HG02678 (cell line): ENCODE results near the gene ADAP1.

Experiments
- ATAC-seq: cut with Tn5 transposase; IDR thresholded peaks from one replicate; pipeline ENCODE4 v1.9.1; 2021; ENCODE audit warnings: mild to moderate bottlenecking, moderate library complexity; ENCODE audit not compliant: unreplicated experiment

The ADAP1 gene

DNA sequence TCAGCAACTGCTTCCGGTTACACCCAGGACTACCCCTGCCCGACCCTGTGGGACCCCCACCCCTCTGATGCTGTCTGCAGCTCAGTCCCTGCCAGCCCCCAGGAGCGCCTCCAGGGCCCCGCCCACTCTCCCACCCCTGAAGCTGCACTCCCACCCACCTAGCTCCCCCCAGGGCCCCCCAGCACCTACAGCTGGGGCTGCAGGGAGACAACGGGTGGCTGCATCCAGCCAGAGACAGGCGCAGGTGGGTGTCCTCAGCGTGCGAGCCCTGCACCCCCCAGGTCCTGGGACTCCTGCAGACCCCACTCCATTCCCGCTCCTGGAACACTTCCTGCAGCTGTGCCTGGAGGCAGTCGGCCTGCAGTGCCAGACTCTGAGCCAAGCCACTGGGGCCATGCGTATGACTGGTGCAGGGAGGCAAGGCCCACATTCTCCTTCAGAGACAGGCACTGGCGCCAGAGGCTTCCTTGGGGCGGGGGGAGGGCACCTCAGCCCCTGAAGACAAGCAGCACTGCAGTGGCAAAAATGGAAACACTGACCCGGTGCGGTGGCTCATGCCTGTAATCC is 34.6 kb upstream of the ADAP1 start:
- no peak for ATAC-seq

GRCh38 chr7:988426-988911 is 34.0 kb upstream of the ADAP1 start:
- no peak for ATAC-seq

DNA sequence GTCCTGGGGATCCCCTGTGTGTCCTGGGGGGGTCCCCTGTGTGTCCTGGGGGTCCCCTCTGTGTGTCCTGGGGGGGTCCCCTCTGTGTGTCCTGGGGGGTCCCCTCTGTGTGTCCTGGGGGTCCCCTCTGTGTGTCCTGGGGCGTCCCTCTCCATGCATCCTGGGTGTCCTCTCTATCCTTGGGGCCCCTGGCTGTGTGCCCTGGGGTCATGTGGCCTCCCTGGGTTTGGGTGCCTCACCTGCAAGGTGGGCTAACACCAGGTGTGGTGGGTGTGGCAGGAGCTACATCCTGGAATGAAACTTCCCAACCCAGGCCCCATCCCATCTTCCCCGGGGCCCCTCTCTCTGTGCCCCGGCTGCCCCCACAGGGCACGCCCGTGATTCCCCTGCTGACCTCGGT is 33.4 kb upstream of the ADAP1 start:
- no peak for ATAC-seq

GRCh38 chr7:986766-987751 is 32.6 kb upstream of the ADAP1 start:
- no peak for ATAC-seq

DNA sequence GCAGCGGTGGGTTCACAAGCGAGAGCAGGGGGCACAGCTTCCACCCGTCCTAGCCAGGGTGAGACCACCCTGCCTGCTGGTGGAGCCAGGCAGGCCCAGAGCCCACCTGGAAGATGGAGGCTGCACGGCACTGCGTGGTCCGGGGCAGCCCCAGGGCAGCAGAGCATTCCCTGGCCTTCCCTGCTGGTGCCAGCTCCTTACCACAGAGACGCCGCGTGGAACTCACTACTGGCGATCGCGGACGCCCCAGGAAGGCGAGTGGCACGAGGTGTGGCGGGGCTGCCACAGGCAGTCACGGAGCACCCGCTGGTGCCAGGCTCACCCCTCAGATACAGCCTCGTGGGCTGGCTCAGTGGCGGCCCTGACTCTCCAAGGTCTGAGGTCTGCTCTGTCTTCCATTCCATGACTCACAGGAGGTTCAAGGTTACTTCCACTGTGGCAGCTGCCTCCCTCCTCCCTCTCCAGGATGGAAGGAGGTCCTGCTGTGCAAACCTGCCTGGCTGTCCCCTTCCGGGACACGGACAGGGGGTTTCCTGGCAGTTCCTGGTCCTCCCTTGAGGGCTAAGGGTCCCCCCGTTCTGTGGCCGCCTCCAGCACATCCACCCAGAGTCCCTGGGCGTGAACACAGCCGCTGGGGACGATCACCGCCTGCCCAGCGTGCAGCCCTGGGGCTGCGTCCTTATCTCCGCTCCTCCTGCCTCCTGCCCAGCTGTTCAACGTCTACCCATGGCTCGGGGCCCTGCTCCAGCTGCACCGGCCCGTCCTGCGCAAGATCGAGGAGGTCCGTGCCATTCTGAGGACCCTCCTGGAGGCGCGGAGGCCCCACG is 31.6 kb upstream of the ADAP1 start:
- no peak for ATAC-seq

DNA sequence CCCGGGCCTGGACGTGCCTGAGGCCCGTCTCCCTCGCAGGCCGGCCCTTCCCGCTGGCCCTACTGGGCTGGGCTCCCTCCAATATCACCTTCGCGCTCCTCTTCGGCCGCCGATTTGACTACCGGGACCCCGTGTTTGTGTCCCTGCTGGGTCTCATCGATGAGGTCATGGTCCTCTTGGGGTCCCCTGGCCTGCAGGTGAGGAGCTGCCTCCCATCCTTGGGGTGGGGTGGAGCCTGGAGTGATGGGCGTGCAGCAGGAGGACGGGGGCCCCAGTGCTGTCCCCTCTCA is 30.6 kb upstream of the ADAP1 start:
- ATAC-seq = no peak

DNA sequence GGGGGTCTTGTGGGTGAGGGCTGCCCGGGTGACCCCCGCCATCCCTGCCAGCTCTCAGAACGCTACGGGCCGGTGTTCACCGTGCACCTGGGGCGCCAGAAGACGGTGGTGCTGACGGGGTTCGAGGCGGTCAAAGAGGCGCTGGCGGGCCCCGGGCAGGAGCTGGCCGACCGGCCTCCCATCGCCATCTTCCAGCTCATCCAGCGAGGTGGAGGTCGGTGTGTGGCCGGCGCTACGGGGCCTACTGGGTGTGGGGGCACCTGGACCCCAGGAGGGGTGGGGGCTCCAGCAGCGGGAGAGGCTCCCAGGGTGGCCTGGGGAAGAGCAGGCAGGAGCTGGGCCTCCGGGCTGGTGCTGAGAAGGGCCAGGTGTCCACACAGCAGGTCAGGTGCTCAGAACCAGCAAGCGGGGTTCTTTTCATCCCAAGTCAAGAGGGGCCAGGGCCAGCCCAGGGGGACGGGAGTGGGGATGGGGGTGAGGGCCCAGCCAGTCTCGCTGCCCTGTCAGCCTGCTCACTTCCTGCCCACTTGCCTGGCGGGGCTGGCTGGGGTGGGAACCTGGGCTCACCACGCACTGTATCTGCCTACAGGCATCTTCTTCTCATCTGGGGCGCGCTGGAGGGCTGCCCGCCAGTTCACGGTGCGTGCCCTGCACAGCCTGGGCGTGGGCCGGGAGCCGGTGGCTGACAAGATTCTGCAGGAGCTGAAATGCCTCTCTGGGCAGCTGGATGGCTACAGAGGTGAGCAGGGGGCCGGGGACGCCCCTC is 30.1 kb upstream of the ADAP1 start:
- no peak for ATAC-seq

- ATAC-seq = no peak
Measured at GRCh38 chr7:983616-984071, 29.2 kb upstream of the ADAP1 start.

DNA sequence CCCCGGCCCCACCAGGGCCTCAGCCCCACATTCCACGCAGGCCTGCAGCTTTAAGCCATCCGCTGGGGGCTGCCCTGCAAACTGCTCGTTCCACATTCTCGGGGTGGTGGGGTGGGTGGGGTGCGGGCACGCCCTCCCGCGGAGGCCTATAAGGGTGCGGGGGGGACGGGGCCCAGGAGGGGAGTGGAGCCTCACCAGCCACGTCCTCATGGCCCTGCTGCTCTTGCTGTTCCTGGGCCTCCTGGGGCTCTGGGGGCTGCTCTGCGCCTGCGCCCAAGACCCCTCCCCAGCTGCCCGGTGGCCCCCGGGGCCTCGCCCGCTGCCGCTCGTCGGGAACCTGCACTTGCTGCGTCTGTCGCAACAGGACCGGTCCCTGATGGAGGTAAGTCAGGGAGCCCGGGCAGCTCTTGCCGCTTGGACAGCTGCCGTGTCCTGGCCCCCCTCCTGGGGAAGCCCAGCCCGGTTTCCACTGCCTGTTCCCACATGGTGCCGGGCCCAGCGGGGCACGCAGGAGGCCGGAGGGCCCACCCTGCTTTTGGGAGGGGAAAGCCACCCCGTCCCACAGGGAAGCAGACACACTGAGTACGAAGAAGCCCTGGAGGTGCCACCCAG is 28.6 kb upstream of the ADAP1 start, which contains the start of gene CYP2W1:
Gene CYP2W1, plus strand, starts transcription at position 178 of the 612 bp plus-strand sequence. Its CDS starts 31 bp downstream, at position 209.
- no peak for ATAC-seq

GRCh38 chr7:982511-983003 is 28.1 kb upstream of the ADAP1 start:
- ATAC-seq = no peak

- no peak for ATAC-seq
Measured at GRCh38 chr7:981793-982510, 27.5 kb upstream of the ADAP1 start.

GRCh38 chr7:979886-980571 is 25.5 kb upstream of the ADAP1 start:
- ATAC-seq = no peak

DNA sequence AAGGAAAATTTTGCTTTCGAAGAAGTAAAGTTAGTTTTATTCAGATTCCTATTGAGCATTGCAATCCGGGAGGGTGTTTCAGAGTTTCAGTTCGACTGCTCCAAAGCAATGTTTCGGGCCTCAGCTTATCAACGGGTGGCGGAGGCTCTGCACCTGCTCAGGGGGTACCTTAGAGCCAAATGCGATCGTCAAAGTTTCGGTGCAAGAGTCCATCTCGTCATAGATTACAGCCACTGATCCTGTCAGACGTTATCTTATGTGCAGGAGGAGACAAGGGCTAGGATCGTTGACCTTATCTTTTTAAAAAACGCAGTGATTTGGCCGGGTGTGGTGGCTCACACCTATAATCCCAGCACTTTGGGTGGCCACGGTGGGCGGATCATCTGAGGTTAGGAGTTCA is 24.7 kb upstream of the ADAP1 start:
- no peak for ATAC-seq

DNA sequence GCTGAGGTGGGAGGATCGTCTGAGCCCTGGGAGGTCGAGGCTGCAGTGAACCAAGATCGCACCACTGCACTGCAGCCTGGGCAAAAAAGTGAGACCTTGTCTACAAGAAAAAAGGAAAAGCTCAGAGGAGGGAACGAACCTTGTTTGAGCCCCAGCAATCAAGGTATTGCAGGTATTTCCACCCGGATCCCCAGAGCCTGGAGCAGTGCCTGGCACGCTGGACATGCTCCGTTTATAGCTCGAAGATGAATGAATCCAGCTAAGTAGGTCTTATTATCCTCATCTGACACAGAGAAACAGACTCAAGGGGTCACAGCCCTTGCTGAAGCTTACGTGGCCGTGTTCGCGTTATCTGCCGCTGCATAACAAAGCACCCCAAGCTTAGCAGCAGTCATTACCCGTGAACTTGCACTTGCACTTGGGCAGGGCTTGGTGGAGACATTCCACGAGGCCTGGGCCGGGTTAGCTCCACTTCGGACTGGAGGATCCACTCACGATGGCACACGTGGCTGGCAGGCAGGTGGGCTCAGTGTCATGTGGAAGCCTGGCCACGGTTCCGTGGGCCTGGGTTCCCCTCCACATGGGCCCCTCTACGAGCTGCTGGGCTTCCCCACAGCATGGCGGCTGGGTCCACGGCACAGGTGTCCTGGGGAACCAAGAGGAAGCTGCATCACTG is 24.1 kb upstream of the ADAP1 start:
- no peak for ATAC-seq

- ATAC-seq = no peak
Measured at GRCh38 chr7:978049-978346, 23.5 kb upstream of the ADAP1 start.

DNA sequence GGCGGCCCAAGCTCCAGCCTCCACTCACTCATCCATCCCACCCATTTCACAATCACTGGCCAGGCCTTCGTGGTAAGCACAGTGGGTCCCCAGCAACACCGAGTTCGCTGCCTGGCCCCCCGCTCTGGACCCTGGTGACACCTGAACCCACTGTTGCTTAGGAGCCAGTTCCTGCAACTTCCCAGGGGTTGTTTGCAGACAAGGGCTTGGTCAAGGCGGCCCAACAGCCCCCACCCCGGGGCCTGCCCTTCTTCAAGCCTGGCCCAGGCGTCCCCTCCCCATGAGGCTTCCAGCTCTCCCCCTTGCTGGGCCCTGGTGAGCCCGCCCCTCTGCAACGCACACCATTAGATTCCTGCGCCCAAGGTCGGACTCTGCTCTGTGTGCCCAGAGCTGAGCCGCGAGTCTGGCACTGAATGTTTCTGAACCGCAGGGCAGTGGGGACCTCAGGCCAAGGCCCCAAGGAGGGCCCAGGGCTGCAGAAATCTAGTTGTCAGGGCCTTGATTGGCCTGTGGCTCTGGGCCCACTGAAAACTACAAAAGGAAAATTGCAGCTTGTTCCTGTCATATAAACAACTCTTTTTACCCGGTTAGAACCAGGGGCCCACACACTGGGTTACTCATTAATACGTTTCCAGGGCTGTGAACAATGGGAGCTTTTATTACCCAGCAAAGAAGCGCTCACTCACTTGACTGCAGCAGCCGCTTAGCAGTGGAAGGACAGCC is 23.0 kb upstream of the ADAP1 start:
- no peak for ATAC-seq

- ATAC-seq = no peak
Measured at GRCh38 chr7:976901-977325, 22.4 kb upstream of the ADAP1 start.
